ENCODE data around the gene HJV. TPM values are rescaled to one million over a fixed set of nuclear protein-coding genes. Genes with fewer than 3 reads are reported as not detected.

Gene HJV
- not detected in 5 replicates for total RNA-seq (2022; extraction: Qiagen RNA extraction)

GRCh38 chr1:146021622-146022402 is at the start of gene HJV:
HJV (minus strand) TSS chr1:146021735; CDS start chr1:146020231, 1,504 bp downstream.

GRCh38 chr1:145996433-145997015 is 25.0 kb downstream of the HJV start, which contains the start of gene TXNIP:
TXNIP (minus strand) TSS chr1:145996579; CDS start chr1:145996266, 313 bp downstream.

Other genes starting within 250 kb of the HJV start
- 11.2 to 13.9 TPM (median 13.5 TPM) in 5 replicates for gene RNF115, start 197.6 kb downstream of the HJV start, total RNA-seq (2022; extraction: Qiagen RNA extraction)
- 34.7 to 43.8 TPM (median 38.0 TPM) in 5 replicates for gene POLR3C, start 197.5 kb downstream of the HJV start, total RNA-seq (2022; extraction: Qiagen RNA extraction)
- 6.5 to 8.0 TPM (median 7.1 TPM) in 5 replicates for gene NUDT17, start 176.1 kb downstream of the HJV start, total RNA-seq (2022; extraction: Qiagen RNA extraction)
- 38.1 to 48.3 TPM (median 41.7 TPM) in 5 replicates for gene PIAS3, start 162.7 kb downstream of the HJV start, total RNA-seq (2022; extraction: Qiagen RNA extraction)
- 0.03 to 0.08 TPM (median 0.05 TPM) in 5 replicates for gene ANKRD35, start 135.9 kb downstream of the HJV start, total RNA-seq (2022; extraction: Qiagen RNA extraction)
- 1.4 to 2.1 TPM (median 2.0 TPM) in 5 replicates for gene ITGA10, start 111.7 kb downstream of the HJV start, total RNA-seq (2022; extraction: Qiagen RNA extraction)
- 32.2 to 39.7 TPM (median 37.6 TPM) in 5 replicates for gene PEX11B, start 103.0 kb downstream of the HJV start, total RNA-seq (2022; extraction: Qiagen RNA extraction)
- 218 to 249 TPM (median 223 TPM) in 5 replicates for gene RBM8A, start 94.3 kb downstream of the HJV start, total RNA-seq (2022; extraction: Qiagen RNA extraction)
- 11.1 to 17.0 TPM (median 12.6 TPM) in 5 replicates for gene LIX1L, start 63.7 kb downstream of the HJV start, total RNA-seq (2022; extraction: Qiagen RNA extraction)
- gene ANKRD34A, start 57.2 kb downstream of the HJV start, total RNA-seq (2022; extraction: Qiagen RNA extraction), result 0.18 to 0.53 TPM (median 0.27 TPM) in 5 replicates
- 11.1 to 13.3 TPM (median 12.1 TPM) in 5 replicates for gene POLR3GL, start 57.0 kb downstream of the HJV start, total RNA-seq (2022; extraction: Qiagen RNA extraction)
- gene TXNIP, start 25.2 kb downstream of the HJV start, total RNA-seq (2022; extraction: Qiagen RNA extraction), result 0.21 to 0.56 TPM (median 0.50 TPM) in 5 replicates
- 0.86 to 1.3 TPM (median 1.1 TPM) in 5 replicates for gene NBPF10, start 123.1 kb upstream of the HJV start, total RNA-seq (2022; extraction: Qiagen RNA extraction)
- 19.4 to 29.5 TPM (median 26.9 TPM) in 5 replicates for gene NOTCH2NLA, start 207.3 kb upstream of the HJV start, total RNA-seq (2022; extraction: Qiagen RNA extraction)

Data from A549 treated with Hydrocortisone at 1 μM for 4 hours (cell line).